ENCODE measurements around the gene CA10.

The CA10 gene

DNA sequence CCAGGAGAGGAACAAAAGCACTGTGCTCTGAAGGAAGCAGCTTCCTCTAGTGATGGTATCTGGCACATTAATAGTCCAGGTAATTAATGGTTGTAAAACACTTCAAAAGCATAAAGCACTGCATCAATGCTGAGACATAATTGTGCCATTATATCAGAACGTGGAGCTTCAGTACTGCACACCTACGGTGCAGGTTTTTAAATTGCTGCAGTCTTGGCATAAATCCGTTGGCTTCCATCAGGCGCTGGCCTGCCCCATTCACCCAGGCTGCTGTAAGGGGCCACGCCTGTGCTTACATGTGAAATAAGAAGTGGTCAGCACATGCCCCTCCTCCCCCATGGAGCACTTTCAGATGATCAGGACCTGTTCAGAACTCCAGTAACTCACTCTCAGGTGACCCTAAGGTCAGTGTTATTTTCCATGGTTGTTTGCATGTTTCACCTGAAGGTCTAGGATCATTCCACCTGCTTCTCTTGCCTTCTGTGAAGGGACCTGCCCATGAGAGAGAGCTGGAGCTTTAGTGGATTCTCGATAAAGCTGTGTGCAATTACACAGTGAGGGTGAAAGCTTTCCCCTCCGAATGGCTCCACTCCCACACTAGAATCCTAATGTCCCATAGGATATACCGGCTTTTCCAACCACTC lies 345.3 kb downstream of the CA10 start:
- no peak for DNase-seq

- no peak for DNase-seq
Measured at GRCh38 chr17:51807460-51807859, 351.1 kb downstream of the CA10 start.

DNA sequence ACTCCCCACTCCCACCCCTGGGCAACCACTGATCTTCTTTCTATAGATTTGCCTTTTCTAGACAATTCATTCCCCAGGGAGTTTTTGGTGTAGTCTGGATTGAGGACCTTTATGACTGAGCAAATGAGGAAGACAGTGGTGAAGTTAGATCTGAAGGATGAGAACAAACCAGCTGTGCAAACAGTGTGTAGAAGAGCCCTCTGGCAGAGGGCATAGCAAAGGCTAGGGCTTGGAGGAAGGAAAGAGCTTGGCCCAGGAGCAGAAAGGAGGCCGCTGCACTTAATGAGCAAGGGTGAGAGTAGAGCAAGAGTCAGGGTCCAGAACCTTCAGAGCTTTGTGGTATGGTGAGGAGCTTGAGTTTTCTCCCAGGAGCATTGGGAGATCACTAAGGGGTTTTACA lies 352.7 kb downstream of the CA10 start:
- no peak for DNase-seq

DNA sequence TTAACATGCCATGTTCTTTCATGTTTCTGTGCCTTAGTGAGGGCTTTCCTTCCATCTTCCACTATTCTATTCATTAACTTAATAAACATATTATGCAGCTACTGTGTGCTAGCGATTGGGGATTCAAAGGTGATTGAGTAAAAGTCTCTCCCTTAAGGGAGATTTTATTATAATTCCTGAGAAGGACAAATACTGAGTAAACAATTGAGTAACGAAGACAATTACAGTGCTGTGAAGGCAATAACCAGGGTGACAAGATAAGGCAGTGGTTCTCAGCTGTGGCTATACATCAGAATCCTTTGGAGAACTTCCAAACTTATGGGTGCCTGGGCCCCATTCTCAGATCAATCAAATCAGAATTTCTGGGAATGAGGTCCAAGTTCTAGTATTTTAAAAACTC lies 353.3 kb downstream of the CA10 start:
- no peak for DNase-seq

GRCh38 chr17:51803161-51803560 lies 355.4 kb downstream of the CA10 start:
- no peak for DNase-seq

- no peak for DNase-seq
Measured at GRCh38 chr17:51802544-51802943, 356.0 kb downstream of the CA10 start.

DNA sequence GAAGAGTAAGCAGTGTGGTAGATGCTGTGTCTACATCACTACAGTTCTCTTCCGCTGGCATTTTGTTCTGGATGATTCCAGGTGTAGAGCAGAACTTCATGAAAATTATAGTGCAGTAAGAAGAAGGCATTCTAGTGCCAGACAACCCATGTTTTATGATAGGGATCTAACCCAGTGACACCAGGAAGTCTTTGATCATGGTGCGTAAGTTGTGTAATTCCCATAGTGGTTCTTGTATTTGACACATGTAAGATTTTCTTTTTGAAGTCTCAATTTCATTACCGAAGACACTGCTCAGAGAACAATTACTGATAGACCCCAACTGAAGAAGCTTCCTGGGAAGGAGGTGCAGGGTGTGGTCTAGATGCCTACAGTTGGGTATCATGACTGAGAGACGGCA lies 356.9 kb downstream of the CA10 start:
- DNase-seq: no peak

GRCh38 chr17:51799981-51800380 lies 358.5 kb downstream of the CA10 start:
- DNase-seq: no peak

DNA sequence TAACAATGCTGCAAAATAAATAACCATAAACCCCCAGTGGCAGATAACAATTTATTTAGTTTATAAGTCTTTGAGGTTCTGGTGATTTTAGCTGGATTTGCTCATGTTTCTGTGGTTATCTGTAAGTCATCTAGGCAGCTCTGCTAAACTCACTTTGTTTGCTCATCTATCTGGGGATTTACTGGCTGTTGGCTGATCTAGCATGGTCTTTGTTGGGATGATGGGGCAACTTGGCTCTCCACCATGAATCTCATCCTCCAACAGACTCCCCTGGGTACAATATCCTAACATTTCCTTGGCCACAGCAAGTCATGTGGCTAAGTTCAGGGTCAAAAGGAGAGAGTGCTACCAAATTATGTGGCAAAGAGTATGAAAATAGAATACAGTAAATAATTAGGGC lies 359.3 kb downstream of the CA10 start:
- no peak for DNase-seq

GRCh38 chr17:51797150-51797549 lies 361.4 kb downstream of the CA10 start:
- no peak for DNase-seq

DNA sequence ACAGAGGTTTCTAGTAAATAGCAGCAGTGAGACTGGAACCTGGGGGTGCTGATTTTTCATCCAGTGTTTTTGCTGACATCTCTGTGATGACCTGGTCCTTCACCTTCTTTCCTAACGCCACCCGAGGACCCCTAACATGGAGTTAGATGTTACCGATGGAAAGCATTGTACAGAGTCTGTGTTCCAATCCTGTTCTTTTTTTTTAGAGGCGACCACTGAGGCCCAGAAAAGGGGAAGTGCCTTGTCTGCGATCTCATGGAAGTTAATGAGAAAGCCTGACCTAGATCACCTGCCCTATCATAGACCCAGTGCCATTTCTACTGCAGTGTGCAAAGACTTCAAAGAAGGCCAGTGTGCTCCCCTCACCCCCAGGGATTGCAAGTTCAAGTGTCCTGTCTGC lies 362.5 kb downstream of the CA10 start:
- DNase-seq: no peak

- no peak for DNase-seq
Measured at GRCh38 chr17:51795401-51795800, 363.1 kb downstream of the CA10 start.

GRCh38 chr17:51794466-51794865 lies 364.0 kb downstream of the CA10 start:
- no peak for DNase-seq

GRCh38 chr17:51793686-51794085 lies 364.8 kb downstream of the CA10 start:
- DNase-seq: no peak

DNA sequence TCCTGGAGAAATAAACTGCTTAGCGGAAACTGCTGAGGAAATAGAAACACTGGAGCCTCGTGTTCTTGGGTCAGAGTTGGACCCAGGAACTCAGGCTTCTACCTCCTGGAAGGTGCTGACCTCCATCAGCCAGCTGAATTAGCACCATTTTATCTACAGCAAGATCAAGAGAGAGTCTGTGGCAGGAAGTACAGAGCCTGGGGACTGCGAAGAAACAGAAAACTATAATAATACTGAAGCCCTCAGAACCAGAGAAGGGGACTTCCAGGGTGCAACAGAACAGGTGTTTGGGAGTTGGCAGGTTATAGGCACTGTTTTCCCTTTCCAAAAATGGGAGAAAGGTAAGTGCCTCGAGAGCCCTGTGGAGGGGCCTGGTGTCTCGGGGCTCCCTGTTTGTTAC lies 379.7 kb downstream of the CA10 start:
- no peak for DNase-seq

DNA sequence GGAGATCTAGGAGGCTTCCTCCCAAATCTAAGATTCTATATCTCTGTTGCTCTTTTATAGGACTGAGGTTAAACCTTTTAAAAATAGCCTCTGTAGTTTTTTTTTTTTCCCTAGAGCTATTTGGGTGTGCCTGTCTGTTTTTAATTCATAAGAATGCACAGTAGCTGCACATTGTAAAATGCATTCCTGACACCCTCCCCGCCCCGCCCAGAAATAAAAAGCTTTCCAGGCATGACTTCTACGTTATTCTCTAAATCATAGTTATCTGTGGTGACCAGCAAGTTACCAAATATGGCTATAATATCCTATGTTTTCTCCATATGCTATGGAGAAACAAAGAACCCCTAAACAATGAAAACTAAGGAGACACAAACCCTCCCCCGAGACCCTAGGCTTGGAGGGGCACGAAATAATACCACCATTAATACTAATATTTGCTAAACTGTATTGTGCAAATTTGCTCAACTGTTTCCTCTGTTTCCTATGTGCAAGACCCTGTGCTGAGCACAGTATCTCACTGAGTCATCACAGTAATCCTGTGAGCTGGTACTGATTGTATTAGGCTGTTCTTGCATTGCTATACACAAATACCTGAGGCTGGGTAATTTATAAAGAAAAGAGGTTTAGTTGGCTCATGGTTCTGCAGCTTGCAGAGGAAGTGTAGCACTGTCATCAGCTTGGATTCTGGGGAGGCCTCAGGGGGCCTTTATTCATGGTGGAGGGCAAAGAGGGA lies 388.3 kb downstream of the CA10 start:
- no peak for DNase-seq

- DNase-seq: no peak
Measured at GRCh38 chr17:51769231-51769630, 389.3 kb downstream of the CA10 start.

DNA sequence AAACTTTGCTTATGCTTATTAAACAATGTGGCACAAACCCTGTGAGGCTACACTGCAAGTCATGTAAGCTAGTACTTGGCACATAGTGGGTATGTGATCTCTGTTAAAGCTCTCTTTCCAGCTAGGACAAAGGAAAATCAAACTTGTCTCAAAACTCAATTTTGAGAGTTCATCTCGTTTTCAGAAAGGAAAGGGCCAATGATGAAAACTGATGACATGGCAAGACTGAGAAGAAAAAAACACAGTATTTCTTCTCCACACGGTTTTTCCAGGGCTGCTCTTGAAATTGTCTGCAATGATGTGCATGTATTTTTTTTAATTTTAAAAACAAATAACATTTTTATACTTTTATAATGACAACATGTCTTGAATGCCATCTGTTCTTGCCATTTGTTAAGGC lies 389.8 kb downstream of the CA10 start:
- no peak for DNase-seq

DNA sequence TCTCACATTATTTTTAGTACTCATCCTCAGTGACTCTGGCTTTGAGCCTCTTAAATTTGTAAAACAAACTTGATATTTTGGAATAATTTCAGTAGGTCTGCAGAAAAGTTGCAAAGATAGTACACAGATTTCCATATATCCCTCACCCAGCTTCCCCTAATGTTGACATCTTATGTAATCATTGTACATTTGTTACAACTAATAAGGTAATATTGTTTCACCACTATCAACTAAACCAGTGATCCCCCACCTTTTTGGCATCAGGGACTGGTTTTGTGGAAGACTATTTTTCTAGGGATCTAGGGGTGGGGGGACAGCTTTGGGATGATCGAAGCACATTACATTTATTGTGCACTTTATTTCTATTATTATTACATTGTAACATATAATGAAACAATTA lies 391.2 kb downstream of the CA10 start:
- no peak for DNase-seq

DNA sequence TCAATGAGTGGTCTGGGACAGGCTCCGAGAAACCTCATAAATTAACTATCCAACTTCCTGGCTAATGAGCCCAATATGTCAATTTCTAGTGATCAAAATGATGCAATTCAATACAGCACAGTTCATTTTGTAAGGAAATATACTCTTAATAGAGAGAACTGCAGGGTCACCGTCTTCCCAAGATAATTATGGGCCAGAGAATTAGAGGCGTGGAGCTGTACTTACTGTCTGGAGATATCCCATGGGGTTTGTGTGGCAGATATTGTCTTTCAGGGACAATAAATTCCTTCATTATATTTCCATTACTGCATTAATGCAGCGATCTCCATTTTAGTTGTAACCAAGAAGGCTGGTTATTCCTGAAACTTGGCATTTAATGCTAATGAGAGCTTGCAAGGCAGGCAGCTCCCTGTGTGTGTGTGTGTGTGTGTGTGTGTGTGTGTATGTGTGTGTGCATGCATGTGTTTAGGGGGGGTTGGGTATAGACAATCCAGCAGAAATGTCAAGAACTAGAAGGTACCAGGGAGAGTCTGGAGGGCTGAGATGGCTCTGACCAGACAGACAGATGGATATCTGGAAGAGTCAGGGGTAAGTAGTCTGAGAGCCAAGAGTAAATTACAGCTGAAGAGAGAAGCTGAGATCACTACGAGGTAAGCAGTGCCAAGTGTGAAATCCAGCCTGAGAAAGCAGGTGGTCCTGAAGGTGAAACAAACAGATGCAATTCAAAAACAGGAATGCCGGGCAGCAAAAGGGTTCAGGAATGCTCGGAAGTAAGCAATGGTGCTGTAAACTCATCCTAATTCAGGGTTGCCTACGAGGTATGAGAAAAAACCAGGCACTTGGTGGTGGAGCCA lies 393.0 kb downstream of the CA10 start:
- no peak for DNase-seq

- peak; percentile 21 for DNase-seq
Measured at GRCh38 chr17:51764387-51764971, 394.0 kb downstream of the CA10 start.

- no peak for DNase-seq
Measured at GRCh38 chr17:51763058-51763457, 395.5 kb downstream of the CA10 start.

DNA sequence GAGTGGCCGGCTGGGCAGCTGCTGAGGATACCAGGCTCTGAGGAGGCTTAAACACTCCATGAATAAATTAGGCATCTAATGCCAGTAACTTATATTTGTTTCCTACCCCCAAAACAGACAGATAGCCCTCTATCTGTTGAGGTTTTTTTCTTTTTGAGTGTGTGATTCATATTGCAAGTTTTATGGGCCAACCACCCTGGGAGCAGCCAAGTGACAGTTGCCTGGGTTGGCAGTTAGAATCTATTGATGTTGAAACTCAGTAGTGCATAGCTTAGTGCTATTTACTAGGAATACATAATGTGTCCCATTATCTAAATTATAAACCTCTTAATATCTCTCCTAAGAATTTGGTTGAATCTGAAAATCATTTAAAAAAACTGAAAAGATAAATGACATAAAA lies 397.4 kb downstream of the CA10 start:
- no peak for DNase-seq

- no peak for DNase-seq
Measured at GRCh38 chr17:51759260-51759659, 399.3 kb downstream of the CA10 start.

Data from activated T-cell treated with anti-CD3 and anti-CD28 coated beads, Interleukin-2, amount 50 U/mL, for 1 hour (primary cell).